Lower lobe of right lung (tissue), 2 donors: ENCODE data around the gene TFDP1. TPM values are rescaled to one million over a fixed set of nuclear protein-coding genes. Genes with fewer than 3 reads are reported as not detected.
"Not testable (repeated sequence)": the region's sequence is repeated elsewhere in the genome, so short reads cannot be mapped to it uniquely, and the experiment has no call there.

ENCODE experiments used
- ATAC-seq, 2 donors: fragments of 200-7000 bp; cut with Tn5 transposase; one replicate each; pipeline ENCODE4 v1.9.1; 2020 to 2022; ENCODE audit warnings: mild to moderate bottlenecking in 2 of 2, moderate library complexity in 2 of 2
- DNase-seq: peaks from one replicate; pipeline ENCODE4 v3.0.0-alpha.2; 2020
- H3K27ac ChIP-seq: fragments of 200-600 bp; one replicate; pipeline ENCODE4 v1.8.0; 2022
- H3K27me3 ChIP-seq: fragments of 200-600 bp; one replicate; pipeline ENCODE4 v1.8.0; 2022; ENCODE audit warnings: low read depth
- H3K36me3 ChIP-seq: fragments of 200-600 bp; one replicate; pipeline ENCODE4 v1.8.0; 2022; ENCODE audit warnings: mild to moderate bottlenecking
- H3K4me1 ChIP-seq: fragments of 200-600 bp; one replicate; pipeline ENCODE4 v1.8.0; 2022
- H3K4me3 ChIP-seq: fragments of 200-600 bp; one replicate; pipeline ENCODE4 v1.8.0; 2022; ENCODE audit warnings: mild to moderate bottlenecking
- H3K9me3 ChIP-seq: fragments of 200-600 bp; one replicate; pipeline ENCODE4 v1.8.0; 2022
- CTCF ChIP-seq: fragments of 200-600 bp; IDR thresholded peaks from one replicate; pipeline ENCODE4 v1.8.0; 2022; ENCODE audit warnings: antibody characterized with exemption, mild to moderate bottlenecking
- intact Hi-C: fragments of 100-400 bp; cut with DNase I; formaldehyde crosslinking; loops from one replicate; pipeline ENCODE4 v1.11.0; 2022
- total RNA-seq: library from RNA; stranded (reverse); fragmentation: NEBNext Ultra II Directional; extraction: Animal tissue kit (Norgen Biotek cat#: 25700); gene quantifications from one replicate; pipeline ENCODE4 v1.2.1, GENCODE V29; 2021
- donor health status: DM: no; HTN: yes; CAD: no; lungs with severe emphysema.

Gene TFDP1
- total RNA-seq, 1 donor from 2014 or later: 47.0 TPM

GRCh38 chr13:113622791-113623490, 38.4 kb downstream of the TFDP1 start:
- intact Hi-C loops: no loop called here
- no peaks in the 10 kb centered on the region for H3K27me3 ChIP-seq
- DNase-seq: peak; percentile 38
- no peak overlapping the region for H3K27ac ChIP-seq
- H3K9me3 ChIP-seq: no peaks in the 10 kb centered on the region
- H3K4me3 ChIP-seq: no peak overlapping the region
- no peaks in the 10 kb centered on the region for H3K4me1 ChIP-seq
- peaks cover 10% of the 10 kb centered on the region for H3K36me3 ChIP-seq
- ATAC-seq: peak in 1 of 2 donors; percentile 29
- no peak for TF ChIP-seq CTCF

GRCh38 chr13:113623491-113624234, 39.1 kb downstream of the TFDP1 start:
- H3K4me1 ChIP-seq: no peaks in the 10 kb centered on the region
- intact Hi-C loops: no loop called here
- ATAC-seq: peak in 1 of 2 donors; percentile 51
- H3K36me3 ChIP-seq: peaks cover 10% of the 10 kb centered on the region
- H3K4me3 ChIP-seq: no peak overlapping the region
- no peak overlapping the region for H3K27ac ChIP-seq
- no peaks in the 10 kb centered on the region for H3K27me3 ChIP-seq
- TF ChIP-seq CTCF: no peak
- H3K9me3 ChIP-seq: no peaks in the 10 kb centered on the region
- DNase-seq: peak; percentile 44

GRCh38 chr13:113624235-113624587, 39.7 kb downstream of the TFDP1 start:
- no peak for DNase-seq
- no peaks in the 10 kb centered on the region for H3K4me1 ChIP-seq
- no peak overlapping the region for H3K4me3 ChIP-seq
- ATAC-seq: no peak
- H3K27me3 ChIP-seq: no peaks in the 10 kb centered on the region
- no peaks in the 10 kb centered on the region for H3K9me3 ChIP-seq
- TF ChIP-seq CTCF: no peak
- H3K27ac ChIP-seq: no peak overlapping the region
- intact Hi-C loops: no loop called here
- H3K36me3 ChIP-seq: peaks cover 10% of the 10 kb centered on the region

GRCh38 chr13:113624640-113625304, 40.2 kb downstream of the TFDP1 start:
- intact Hi-C loops, DNase-seq, H3K4me3 ChIP-seq, H3K27ac ChIP-seq, ATAC-seq, H3K4me1 ChIP-seq, H3K9me3 ChIP-seq, H3K27me3 ChIP-seq: not testable (repeated sequence)
- peaks cover 10% of the 10 kb centered on the region for H3K36me3 ChIP-seq

GRCh38 chr13:113625965-113626721, 41.6 kb downstream of the TFDP1 start:
- peaks cover 15% of the 10 kb centered on the region for H3K36me3 ChIP-seq

More at GRCh38 chr13:113625965-113626721, 41.6 kb downstream of the TFDP1 start:
- Histone ChIP-seq H3K27me3 (no peaks in the 10 kb centered on the region), H3K27ac (no peak overlapping the region), H3K9me3 (no peaks in the 10 kb centered on the region), H3K4me1 (no peaks in the 10 kb centered on the region), H3K4me3 (no peak overlapping the region)
- DNase-seq (peak; percentile 20), ATAC-seq (no peak)
- intact Hi-C loops: no loop called here
- no peak for TF ChIP-seq CTCF
